ENCODE results near the gene ZBTB17.
A peak's percentile ranks its signal among the peaks of the same experiment; 100 is the strongest.

Gene ZBTB17

DNA sequence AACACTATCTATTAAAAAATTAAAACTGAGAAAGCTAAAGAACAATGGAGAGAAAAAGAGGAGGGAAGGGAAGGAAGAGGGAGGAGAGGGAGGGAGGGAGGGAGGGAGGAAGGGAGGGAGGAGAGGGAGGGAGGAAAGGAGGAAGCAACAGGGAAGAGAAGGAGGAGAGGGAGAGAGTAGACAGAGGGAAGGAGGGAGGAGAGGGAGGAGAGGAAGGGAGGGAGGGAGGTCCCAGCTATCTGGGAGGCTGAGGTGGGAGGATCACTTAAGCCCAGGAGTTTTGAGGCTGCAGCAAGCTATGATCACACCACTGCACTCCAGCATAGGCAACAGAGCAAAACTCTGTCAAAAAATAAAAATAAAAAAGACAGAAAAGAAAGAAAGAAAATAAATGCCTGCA lies 16.5 kb downstream of the ZBTB17 start:
- H3K9me3 ChIP-seq (ENCODE audit: control insufficient read depth in 2 of 2, low read length in 2 of 2): no peaks in the 10 kb centered on the region
- no peak overlapping the region for H3K27ac ChIP-seq (ENCODE audit: low read length)
- peaks cover 7% of the 10 kb centered on the region for H3K4me1 ChIP-seq (ENCODE audit: control insufficient read depth, insufficient read depth, low read length)
- no peak overlapping the region for H3K9ac ChIP-seq (ENCODE audit: low read length in 2 of 2)
- H3K27me3 ChIP-seq (ENCODE audit: control insufficient read depth in 1 of 2, insufficient read depth in 2 of 2, low read length in 2 of 2): no peaks in the 10 kb centered on the region
- no peaks in the 10 kb centered on the region for H3K36me3 ChIP-seq (ENCODE audit: control insufficient read depth in 2 of 2, insufficient read depth in 2 of 2, low read length in 2 of 2)
- no peak overlapping the region for H3K4me3 ChIP-seq (ENCODE audit: low read length in 2 of 2)

DNA sequence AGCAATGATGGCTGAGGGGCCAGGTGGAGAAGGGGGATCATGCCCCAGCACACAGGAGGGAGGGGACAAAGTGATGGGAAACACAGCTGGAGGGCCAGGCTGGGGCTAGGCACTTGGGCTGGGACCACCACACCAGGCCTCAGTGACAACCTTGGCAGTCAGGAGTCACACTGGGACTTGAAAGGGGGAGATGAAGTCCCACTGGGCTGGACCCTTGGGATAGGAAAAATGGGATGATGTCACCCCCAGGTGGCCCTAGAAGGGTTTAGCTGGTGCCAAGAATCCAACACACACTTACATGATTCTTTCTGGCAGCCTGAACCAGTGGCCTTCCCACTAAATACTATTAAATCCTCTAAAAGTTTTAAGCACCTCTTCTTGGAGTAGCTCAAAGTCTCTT lies 17.1 kb downstream of the ZBTB17 start:
- H3K27ac ChIP-seq (ENCODE audit: low read length): no peak overlapping the region
- peak overlapping the region in 1 of 2 donors; percentile 20 for H3K9ac ChIP-seq (ENCODE audit: low read length in 2 of 2)

DNA sequence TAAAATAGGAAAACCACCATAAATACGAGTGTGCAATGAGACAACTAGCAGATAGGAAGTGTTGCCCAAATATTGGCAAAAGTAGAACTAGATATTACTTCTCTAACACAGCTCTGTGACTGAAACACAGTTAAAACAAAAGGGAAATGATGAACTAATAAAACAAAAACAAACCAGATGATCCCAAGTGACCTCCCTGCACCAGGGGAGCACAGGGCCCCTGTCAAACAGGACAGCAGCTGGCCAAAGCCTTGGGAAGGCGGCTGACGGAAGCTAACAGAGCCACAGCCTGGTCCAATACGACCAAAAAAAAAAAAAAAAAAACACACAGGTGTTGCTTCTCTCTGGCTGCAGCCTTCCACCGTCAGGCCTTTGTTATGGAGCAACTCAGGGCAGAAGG lies 17.8 kb downstream of the ZBTB17 start:
- no peak overlapping the region for H3K27ac ChIP-seq (ENCODE audit: low read length)
- no peak overlapping the region for H3K4me3 ChIP-seq (ENCODE audit: low read length in 2 of 2)
- no peak overlapping the region for H3K9ac ChIP-seq (ENCODE audit: low read length in 2 of 2)

More for the DNA sequence above, 17.1 kb downstream of the ZBTB17 start:
- Histone ChIP-seq H3K9me3 (ENCODE audit: control insufficient read depth in 2 of 2, low read length in 2 of 2) (no peaks in the 10 kb centered on the region), H3K27me3 (ENCODE audit: control insufficient read depth in 1 of 2, insufficient read depth in 2 of 2, low read length in 2 of 2) (no peaks in the 10 kb centered on the region), H3K4me3 (ENCODE audit: low read length in 2 of 2) (no peak overlapping the region), H3K36me3 (ENCODE audit: control insufficient read depth in 2 of 2, insufficient read depth in 2 of 2, low read length in 2 of 2) (no peaks in the 10 kb centered on the region), H3K4me1 (ENCODE audit: control insufficient read depth, insufficient read depth, low read length) (peaks cover 12% of the 10 kb centered on the region)

DNA sequence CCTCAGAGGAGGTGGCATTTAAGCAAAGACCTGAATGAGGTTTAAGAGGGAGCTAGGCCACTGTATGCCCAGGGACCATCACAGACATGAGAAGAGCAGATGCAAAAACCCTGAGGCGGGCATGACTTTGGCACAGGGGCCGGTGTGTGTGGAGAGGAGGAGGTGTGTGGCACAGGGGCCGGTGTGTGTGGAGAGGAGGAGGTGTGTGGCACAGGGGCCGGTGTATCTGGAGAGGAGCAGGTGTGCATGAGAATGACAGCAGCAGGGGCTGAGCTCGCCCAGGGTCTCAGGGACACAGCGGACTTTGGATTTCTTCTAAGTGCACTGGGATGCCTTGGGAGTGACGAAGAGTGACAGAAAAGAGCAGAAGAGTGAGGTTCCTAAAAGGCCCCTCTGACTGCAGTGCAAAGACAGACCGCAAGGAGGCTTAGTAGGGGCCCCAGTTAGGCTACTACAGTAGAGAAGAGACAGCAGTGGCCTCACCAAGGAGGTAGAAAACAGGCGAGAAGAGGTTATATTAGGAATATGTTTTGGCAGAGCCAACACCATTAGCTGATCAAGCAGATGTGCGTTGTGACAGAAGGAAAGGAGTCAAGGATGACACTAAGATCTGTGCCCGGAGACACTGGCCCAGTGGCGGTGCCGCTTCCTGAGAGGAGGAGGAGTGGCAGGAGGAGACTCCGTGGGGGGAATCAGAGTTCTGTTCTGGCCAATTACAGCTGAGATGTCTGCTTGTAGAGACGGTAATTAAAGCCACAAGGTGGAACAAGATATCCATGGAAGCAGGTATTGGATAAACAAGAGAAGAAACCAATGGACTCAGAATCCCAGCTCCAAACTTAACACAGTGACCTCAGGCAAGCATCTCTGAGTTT lies 18.4 kb downstream of the ZBTB17 start:
- H3K27ac ChIP-seq (ENCODE audit: low read length): no peak overlapping the region
- H3K36me3 ChIP-seq (ENCODE audit: control insufficient read depth in 2 of 2, insufficient read depth in 2 of 2, low read length in 2 of 2): peaks cover 0 to 2% of the 10 kb centered on the region in 2 donors
- no peak overlapping the region for H3K4me3 ChIP-seq (ENCODE audit: low read length in 2 of 2)
- no peak overlapping the region for H3K9ac ChIP-seq (ENCODE audit: low read length in 2 of 2)
- H3K27me3 ChIP-seq (ENCODE audit: control insufficient read depth in 1 of 2, insufficient read depth in 2 of 2, low read length in 2 of 2): no peaks in the 10 kb centered on the region
- no peaks in the 10 kb centered on the region for H3K9me3 ChIP-seq (ENCODE audit: control insufficient read depth in 2 of 2, low read length in 2 of 2)
- peaks cover 24% of the 10 kb centered on the region for H3K4me1 ChIP-seq (ENCODE audit: control insufficient read depth, insufficient read depth, low read length)

More for the DNA sequence above, 17.8 kb downstream of the ZBTB17 start:
- H3K4me1 ChIP-seq (ENCODE audit: control insufficient read depth, insufficient read depth, low read length): peaks cover 19% of the 10 kb centered on the region
- H3K27me3 ChIP-seq (ENCODE audit: control insufficient read depth in 1 of 2, insufficient read depth in 2 of 2, low read length in 2 of 2): no peaks in the 10 kb centered on the region
- H3K9me3 ChIP-seq (ENCODE audit: control insufficient read depth in 2 of 2, low read length in 2 of 2): no peaks in the 10 kb centered on the region
- H3K36me3 ChIP-seq (ENCODE audit: control insufficient read depth in 2 of 2, insufficient read depth in 2 of 2, low read length in 2 of 2): no peaks in the 10 kb centered on the region

DNA sequence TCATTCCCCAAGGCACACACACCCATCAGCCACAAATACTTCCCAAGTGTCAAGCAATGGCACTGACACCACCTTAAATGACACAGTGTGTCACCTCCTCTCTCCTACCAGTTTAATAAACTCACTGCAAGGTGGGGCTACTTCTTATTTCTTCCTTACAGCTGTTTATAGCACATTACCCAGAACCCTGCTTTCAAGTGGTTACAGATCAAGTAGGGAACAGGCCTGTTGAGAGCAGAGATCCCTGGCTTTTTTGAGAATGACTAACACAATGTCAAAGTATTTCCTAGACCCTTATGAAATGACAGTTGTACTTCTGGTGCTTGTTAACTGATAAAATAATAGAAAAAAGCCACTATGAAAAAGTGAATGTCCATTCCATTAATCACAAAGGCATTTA lies 19.8 kb downstream of the ZBTB17 start:
- Histone ChIP-seq H3K27me3 (ENCODE audit: control insufficient read depth in 1 of 2, insufficient read depth in 2 of 2, low read length in 2 of 2) (no peaks in the 10 kb centered on the region), H3K36me3 (ENCODE audit: control insufficient read depth in 2 of 2, insufficient read depth in 2 of 2, low read length in 2 of 2) (peaks cover 0 to 2% of the 10 kb centered on the region in 2 donors), H3K27ac (ENCODE audit: low read length) (peak overlapping the region; percentile 26), H3K9me3 (ENCODE audit: control insufficient read depth in 2 of 2, low read length in 2 of 2) (no peaks in the 10 kb centered on the region), H3K4me1 (ENCODE audit: control insufficient read depth, insufficient read depth, low read length) (peaks cover 36% of the 10 kb centered on the region), H3K9ac (ENCODE audit: low read length in 2 of 2) (no peak overlapping the region), H3K4me3 (ENCODE audit: low read length in 2 of 2) (no peak overlapping the region)

DNA sequence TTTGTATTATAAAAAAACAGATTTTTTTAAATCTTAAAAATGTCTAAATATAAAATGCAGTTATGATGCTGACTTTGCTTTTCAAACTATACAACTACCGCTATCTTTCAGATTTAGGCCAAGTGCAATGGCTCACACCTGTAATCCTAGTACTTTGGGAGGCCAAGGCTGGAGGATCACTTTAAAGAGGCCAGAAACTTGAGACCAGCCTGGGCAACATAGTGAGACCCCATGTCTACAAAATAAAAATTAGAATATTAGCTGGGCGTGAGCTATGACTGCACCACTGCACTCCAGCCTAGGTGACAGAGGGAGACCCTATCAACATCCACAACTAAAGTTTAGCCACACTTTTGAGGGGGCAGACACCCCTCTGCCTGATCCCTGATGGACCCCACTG lies 20.3 kb downstream of the ZBTB17 start:
- Histone ChIP-seq H3K9me3 (ENCODE audit: control insufficient read depth in 2 of 2, low read length in 2 of 2) (no peaks in the 10 kb centered on the region), H3K4me1 (ENCODE audit: control insufficient read depth, insufficient read depth, low read length) (peaks cover 42% of the 10 kb centered on the region), H3K9ac (ENCODE audit: low read length in 2 of 2) (no peak overlapping the region), H3K36me3 (ENCODE audit: control insufficient read depth in 2 of 2, insufficient read depth in 2 of 2, low read length in 2 of 2) (peaks cover 0 to 2% of the 10 kb centered on the region in 2 donors), H3K27ac (ENCODE audit: low read length) (peak overlapping the region; percentile 26), H3K4me3 (ENCODE audit: low read length in 2 of 2) (no peak overlapping the region), H3K27me3 (ENCODE audit: control insufficient read depth in 1 of 2, insufficient read depth in 2 of 2, low read length in 2 of 2) (no peaks in the 10 kb centered on the region)

DNA sequence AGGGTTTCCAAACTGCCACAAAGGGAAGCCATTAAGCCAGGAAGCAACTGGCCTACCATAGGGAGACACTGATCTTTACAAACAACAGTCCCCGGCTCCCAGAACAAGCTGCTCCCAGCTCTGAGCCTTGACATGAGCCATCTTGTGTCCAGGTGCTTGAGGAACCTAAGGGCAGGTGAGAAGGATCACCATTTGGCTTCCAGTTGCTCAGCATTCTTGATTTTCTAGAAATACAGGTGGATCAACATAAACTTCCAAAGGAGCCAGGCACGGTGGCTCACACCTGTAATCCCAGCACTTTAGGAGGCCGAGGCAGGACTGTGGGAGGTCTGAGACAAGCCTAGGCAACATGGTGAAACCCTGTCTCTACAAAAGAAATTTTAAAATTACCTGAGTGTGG lies 21.6 kb downstream of the ZBTB17 start:
- H3K27me3 ChIP-seq (ENCODE audit: control insufficient read depth in 1 of 2, insufficient read depth in 2 of 2, low read length in 2 of 2): no peaks in the 10 kb centered on the region
- peaks cover 55% of the 10 kb centered on the region for H3K4me1 ChIP-seq (ENCODE audit: control insufficient read depth, insufficient read depth, low read length)
- peaks cover 0 to 2% of the 10 kb centered on the region in 2 donors for H3K36me3 ChIP-seq (ENCODE audit: control insufficient read depth in 2 of 2, insufficient read depth in 2 of 2, low read length in 2 of 2)
- H3K4me3 ChIP-seq (ENCODE audit: low read length in 2 of 2): no peak overlapping the region
- peak overlapping the region; percentile 37 for H3K27ac ChIP-seq (ENCODE audit: low read length)
- no peak overlapping the region for H3K9ac ChIP-seq (ENCODE audit: low read length in 2 of 2)
- H3K9me3 ChIP-seq (ENCODE audit: control insufficient read depth in 2 of 2, low read length in 2 of 2): no peaks in the 10 kb centered on the region

DNA sequence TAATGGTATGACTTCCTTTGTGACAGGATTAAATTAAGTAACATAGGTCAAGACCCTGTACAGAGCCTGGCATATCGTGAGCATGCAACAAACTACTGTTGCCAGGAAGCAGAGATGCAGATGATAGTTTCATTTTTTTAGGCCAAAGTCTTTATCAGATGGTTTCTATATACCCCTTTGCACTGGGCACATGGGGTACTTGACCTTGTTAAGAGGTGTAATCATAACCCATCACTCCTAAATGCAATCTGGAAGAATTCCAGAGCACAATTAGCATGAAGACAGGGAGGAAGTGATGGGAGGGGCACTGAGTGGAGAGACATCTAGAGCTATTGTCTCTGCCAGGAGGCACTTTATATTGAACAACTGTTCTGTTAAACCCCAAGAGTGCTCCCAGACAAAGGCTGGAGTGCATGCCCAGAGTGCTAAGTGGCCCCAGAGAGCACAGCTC lies 22.1 kb downstream of the ZBTB17 start:
- H3K4me1 ChIP-seq (ENCODE audit: control insufficient read depth, insufficient read depth, low read length): peaks cover 58% of the 10 kb centered on the region
- H3K9ac ChIP-seq (ENCODE audit: low read length in 2 of 2): no peak overlapping the region
- H3K27ac ChIP-seq (ENCODE audit: low read length): peak overlapping the region; percentile 37

DNA sequence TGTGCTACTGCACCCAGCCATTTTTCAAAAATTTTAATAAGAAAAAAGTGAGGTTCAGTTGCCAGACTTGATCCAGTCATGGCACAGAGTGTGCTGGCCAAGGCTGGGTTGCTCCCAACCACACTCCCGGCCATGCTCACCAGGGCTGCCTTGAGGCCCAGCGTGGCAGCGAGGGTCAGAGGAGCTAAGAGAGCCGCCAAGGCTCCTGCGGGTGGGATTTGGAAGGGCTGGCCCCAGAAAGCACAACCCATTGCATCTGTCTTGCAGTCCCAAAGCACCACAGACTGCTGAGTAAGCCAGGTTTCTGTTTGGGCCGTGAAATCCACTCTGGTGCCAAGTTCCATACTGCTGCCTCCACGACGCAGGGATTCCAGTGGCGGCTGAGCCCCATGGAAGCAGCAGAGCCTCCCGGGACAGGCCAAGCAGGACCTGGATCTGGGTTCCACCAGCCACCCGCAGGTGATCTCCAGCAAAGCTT lies 22.6 kb downstream of the ZBTB17 start:
- peaks cover 58% of the 10 kb centered on the region for H3K4me1 ChIP-seq (ENCODE audit: control insufficient read depth, insufficient read depth, low read length)
- no peak overlapping the region for H3K9ac ChIP-seq (ENCODE audit: low read length in 2 of 2)
- peaks cover 0 to 2% of the 10 kb centered on the region in 2 donors for H3K36me3 ChIP-seq (ENCODE audit: control insufficient read depth in 2 of 2, insufficient read depth in 2 of 2, low read length in 2 of 2)
- H3K9me3 ChIP-seq (ENCODE audit: control insufficient read depth in 2 of 2, low read length in 2 of 2): no peaks in the 10 kb centered on the region
- no peaks in the 10 kb centered on the region for H3K27me3 ChIP-seq (ENCODE audit: control insufficient read depth in 1 of 2, insufficient read depth in 2 of 2, low read length in 2 of 2)
- H3K27ac ChIP-seq (ENCODE audit: low read length): peak overlapping the region; percentile 37
- peak overlapping the region in 1 of 2 donors; percentile 40 for H3K4me3 ChIP-seq (ENCODE audit: low read length in 2 of 2)

More for the DNA sequence above, 22.1 kb downstream of the ZBTB17 start:
- Histone ChIP-seq H3K9me3 (ENCODE audit: control insufficient read depth in 2 of 2, low read length in 2 of 2) (no peaks in the 10 kb centered on the region), H3K36me3 (ENCODE audit: control insufficient read depth in 2 of 2, insufficient read depth in 2 of 2, low read length in 2 of 2) (peaks cover 0 to 2% of the 10 kb centered on the region in 2 donors), H3K4me3 (ENCODE audit: low read length in 2 of 2) (peak overlapping the region in 1 of 2 donors; percentile 40), H3K27me3 (ENCODE audit: control insufficient read depth in 1 of 2, insufficient read depth in 2 of 2, low read length in 2 of 2) (no peaks in the 10 kb centered on the region)

DNA sequence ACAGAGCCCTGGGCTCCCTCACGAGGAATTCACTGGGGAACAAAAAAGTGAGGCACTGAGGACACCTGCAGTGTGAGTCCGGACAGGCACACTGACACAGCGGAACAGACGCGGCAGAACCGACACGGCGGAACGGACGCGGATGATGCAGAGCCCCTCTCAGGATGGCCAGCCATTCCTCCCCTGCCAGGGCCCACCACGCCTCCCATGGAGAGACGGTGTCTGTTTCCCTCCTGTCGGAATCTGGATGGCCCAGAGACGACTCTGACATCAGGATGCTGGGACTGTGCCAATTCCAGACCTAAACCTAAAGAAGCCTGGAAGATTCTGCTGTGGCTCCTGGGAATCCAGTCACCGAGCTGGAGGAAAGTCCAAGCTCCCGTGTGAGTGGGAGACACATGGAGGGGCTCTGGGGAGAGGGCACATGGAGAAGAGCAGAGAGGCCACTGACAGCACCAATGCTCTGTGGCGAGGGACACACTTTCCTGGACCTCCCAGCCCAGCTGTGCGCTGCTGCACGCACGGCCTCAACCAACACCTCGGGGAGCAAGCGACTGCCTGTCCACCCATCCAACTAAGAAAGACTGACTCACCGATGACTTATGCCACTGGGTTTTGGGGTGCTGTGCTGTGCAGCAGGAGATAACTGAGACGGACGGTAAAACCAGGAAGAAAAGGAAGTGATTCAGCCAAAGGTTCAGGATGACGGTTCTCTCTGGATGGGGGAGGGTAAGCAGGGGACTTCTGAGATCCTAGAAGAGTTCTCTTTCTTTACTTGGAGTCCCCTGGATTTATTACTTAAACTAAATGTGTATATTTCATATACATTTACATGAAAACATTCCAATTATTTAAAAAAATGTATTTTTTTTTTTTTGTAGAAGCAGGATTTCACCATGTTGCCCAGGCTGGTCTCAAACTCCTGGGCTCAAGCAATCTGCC lies 23.3 kb downstream of the ZBTB17 start:
- H3K4me1 ChIP-seq (ENCODE audit: control insufficient read depth, insufficient read depth, low read length): peaks cover 60% of the 10 kb centered on the region
- H3K27ac ChIP-seq (ENCODE audit: low read length): peak overlapping the region; percentile 31
- no peak overlapping the region for H3K4me3 ChIP-seq (ENCODE audit: low read length in 2 of 2)
- H3K9ac ChIP-seq (ENCODE audit: low read length in 2 of 2): no peak overlapping the region
- H3K36me3 ChIP-seq (ENCODE audit: control insufficient read depth in 2 of 2, insufficient read depth in 2 of 2, low read length in 2 of 2): peaks cover under 1 to 6% of the 10 kb centered on the region in 2 donors
- H3K9me3 ChIP-seq (ENCODE audit: control insufficient read depth in 2 of 2, low read length in 2 of 2): no peaks in the 10 kb centered on the region
- no peaks in the 10 kb centered on the region for H3K27me3 ChIP-seq (ENCODE audit: control insufficient read depth in 1 of 2, insufficient read depth in 2 of 2, low read length in 2 of 2)

Data from stomach smooth muscle (tissue), 2 donors.